Fibroblast of mammary gland (primary cell): Measurements from ENCODE around the gene ACBD5.

Source experiments
- DNase-seq: peaks from one replicate; pipeline ENCODE4 v3.0.0-alpha.2; 2010; ENCODE audit warnings: low read depth
- H3K4me3 ChIP-seq: 2 replicates; pipeline ENCODE4 v1.5.1; 2011; ENCODE audit warnings: low read depth, mild to moderate bottlenecking, low read length, moderate library complexity; ENCODE audit not compliant: control insufficient read depth
- TF ChIP-seq, protein P1 (sequence below): conservative IDR thresholded peaks from 2 replicates; pipeline ENCODE4 v1.5.1; 2011; ENCODE audit warnings: low read depth, low read length, inconsistent platforms; ENCODE audit not compliant: control insufficient read depth, insufficient read depth

The ACBD5 gene

GRCh38 chr10:27256299-27257189 lies 15.9 kb upstream of the ACBD5 start:
- TF ChIP-seq, protein P1, sequence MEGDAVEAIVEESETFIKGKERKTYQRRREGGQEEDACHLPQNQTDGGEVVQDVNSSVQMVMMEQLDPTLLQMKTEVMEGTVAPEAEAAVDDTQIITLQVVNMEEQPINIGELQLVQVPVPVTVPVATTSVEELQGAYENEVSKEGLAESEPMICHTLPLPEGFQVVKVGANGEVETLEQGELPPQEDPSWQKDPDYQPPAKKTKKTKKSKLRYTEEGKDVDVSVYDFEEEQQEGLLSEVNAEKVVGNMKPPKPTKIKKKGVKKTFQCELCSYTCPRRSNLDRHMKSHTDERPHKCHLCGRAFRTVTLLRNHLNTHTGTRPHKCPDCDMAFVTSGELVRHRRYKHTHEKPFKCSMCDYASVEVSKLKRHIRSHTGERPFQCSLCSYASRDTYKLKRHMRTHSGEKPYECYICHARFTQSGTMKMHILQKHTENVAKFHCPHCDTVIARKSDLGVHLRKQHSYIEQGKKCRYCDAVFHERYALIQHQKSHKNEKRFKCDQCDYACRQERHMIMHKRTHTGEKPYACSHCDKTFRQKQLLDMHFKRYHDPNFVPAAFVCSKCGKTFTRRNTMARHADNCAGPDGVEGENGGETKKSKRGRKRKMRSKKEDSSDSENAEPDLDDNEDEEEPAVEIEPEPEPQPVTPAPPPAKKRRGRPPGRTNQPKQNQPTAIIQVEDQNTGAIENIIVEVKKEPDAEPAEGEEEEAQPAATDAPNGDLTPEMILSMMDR, result no peak
- H3K4me3 ChIP-seq, result no peak overlapping the region
- no peak for DNase-seq

GRCh38 chr10:27253576-27253975 lies 13.0 kb upstream of the ACBD5 start:
- no peak overlapping the region for H3K4me3 ChIP-seq
- TF ChIP-seq, protein P1, result no peak
- DNase-seq, result no peak

DNA sequence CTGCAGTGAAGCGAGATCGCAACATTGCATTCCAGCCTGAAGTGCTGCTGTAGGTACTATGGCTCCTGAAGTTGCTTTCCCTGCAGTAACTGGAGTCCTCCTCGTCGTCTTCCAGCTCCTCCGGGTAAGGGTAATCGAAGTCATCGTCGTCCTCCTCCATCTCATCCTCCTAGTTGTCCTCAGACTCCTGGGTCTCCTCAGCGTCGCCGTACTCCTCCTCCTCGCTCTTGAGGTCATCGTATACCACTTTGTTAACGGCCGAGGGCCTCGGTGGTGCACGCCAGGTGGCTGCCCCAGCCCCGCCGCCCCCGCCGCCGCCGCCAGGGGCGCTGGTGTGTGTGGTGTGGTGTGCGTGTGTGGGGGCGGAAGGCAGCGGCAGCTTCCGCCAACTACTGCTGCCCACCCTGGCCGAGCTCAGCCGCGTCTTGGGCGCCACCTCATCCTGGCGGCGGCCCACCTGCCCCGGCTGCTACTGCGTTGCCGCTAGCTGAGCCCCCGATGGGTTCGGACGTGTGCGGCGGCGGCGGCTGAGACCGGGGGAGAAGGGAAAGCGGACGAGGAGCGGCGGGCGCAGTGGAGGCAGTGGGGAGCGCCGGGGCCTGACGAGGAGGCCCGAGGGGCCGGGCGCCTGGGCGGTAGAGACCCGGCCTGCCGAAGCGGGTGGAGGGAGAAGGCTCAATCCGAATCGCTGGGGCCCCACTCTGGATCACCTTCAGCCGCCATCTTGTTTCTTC lies 11.8 kb upstream of the ACBD5 start:
- DNase-seq, result peak; percentile 61
- TF ChIP-seq, protein P1, result no peak

DNA sequence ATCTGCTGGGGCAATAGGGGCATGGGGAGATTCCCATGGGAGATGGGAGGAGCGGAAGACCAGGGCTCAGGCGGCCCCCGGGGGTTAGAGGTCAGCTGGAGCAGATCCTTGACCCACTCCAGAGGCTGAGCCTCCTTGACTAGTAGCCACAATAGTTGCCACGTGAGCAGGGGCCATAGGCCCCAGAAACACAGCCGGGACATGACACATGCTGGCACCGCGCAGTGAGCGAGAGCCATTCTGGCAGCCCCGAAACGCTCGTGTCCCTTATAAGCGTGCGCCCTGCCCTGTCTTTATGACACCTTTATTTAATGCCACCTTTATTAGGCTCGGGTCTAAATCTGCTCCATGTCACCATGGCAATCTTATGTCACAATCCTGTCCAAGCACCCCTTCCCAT lies 11.0 kb upstream of the ACBD5 start:
- no peak overlapping the region for H3K4me3 ChIP-seq
- no peak for DNase-seq
- TF ChIP-seq, protein P1, result no peak

More for the DNA sequence above, 11.8 kb upstream of the ACBD5 start:
- H3K4me3 ChIP-seq, result peak overlapping the region; percentile 46

DNA sequence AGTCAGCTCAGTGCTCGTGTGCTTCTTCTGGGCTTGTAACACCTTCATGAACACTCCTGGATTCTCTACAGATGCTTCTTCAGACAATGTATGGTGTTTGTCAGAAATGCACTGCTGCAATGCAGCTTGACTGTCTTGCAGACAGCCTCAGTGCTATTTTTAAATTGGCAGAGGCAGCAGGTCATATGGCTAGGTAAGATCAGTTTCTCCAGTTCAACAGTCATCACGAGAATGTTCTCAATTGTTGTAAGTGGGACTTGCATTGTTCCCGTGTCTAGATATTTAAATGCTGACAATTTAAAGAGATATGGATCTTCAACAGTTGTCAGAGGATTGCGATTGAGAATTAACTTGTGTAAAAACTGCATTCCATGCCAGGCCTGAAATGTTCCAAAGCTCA lies 7.6 kb upstream of the ACBD5 start:
- no peak overlapping the region for H3K4me3 ChIP-seq
- DNase-seq, result no peak
- TF ChIP-seq, protein P1, result no peak

DNA sequence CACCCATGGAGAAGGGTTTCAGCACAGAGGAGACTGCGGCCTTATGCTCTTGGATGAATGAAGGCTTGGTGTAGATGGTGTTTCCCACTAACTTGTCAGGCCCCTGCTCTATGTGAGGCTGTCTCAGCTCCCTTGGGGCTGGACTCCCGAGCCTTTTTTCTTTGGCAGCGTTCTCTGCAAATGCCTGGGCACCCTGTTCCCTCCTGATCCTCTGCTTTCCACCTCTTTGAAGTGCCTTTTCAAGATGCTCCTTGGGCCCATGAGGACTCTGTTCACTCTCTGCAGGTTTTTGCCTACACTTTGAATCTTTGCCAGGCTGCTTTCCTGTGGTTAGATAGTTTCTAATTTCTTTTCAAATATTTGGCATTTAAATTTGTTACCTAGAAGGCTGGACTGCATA lies 6.8 kb upstream of the ACBD5 start:
- no peak for DNase-seq
- H3K4me3 ChIP-seq, result no peak overlapping the region
- TF ChIP-seq, protein P1, result no peak
